ENCODE results near the gene IDI2. TPM values are rescaled to one million over a fixed set of nuclear protein-coding genes. Genes with fewer than 3 reads are reported as not detected.

IDI2 gene
- total and polyA plus RNA-seq, 2 donors (not counting 1 experiment from before 2014, with no cell fraction given): not detected

DNA sequence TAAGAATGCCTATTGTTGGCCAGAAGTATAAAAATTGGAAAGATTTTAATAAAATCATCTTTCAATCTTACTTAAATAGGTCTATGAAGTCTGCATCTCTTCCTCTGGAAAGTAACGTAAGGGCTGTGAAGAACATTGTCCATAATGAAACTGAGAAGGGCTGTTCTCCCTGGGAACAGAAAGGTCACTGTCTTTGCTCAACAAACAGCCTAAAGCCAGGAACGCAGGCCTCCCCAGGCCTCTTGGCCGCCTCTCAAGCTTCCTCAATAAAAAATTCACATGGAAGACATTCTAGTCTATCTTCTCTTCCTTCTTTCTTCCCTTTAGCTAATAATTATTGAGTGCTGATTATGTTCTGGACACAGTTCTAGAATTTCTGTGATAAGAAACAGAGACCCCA, 9.1 kb upstream of the IDI2 start:
- no peak for TF ChIP-seq EZH2 (IDR thresholded peaks at IDR 0.05; ENCODE audit: low read length, missing control alignments)
- TF ChIP-seq, protein P1, sequence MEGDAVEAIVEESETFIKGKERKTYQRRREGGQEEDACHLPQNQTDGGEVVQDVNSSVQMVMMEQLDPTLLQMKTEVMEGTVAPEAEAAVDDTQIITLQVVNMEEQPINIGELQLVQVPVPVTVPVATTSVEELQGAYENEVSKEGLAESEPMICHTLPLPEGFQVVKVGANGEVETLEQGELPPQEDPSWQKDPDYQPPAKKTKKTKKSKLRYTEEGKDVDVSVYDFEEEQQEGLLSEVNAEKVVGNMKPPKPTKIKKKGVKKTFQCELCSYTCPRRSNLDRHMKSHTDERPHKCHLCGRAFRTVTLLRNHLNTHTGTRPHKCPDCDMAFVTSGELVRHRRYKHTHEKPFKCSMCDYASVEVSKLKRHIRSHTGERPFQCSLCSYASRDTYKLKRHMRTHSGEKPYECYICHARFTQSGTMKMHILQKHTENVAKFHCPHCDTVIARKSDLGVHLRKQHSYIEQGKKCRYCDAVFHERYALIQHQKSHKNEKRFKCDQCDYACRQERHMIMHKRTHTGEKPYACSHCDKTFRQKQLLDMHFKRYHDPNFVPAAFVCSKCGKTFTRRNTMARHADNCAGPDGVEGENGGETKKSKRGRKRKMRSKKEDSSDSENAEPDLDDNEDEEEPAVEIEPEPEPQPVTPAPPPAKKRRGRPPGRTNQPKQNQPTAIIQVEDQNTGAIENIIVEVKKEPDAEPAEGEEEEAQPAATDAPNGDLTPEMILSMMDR (conservative IDR thresholded peaks at IDR 0.05 in 1 of 2, IDR thresholded peaks at IDR 0.05 in 1 of 2; ENCODE audit: low read depth in 1 of 2, low read length in 2 of 2): no peak
- Histone ChIP-seq H3K36me3 (ENCODE audit: control insufficient read depth, insufficient read depth, low read length) (no peaks in the 10 kb centered on the region), H4K20me1 (ENCODE audit: control insufficient read depth, extremely low read depth, insufficient read depth, low read length) (no peaks in the 10 kb centered on the region), H3K4me1 (ENCODE audit: control insufficient read depth, extremely low read depth, insufficient read depth, low read length) (no peaks in the 10 kb centered on the region), H3K4me2 (ENCODE audit: extremely low read depth, insufficient read depth, low read length) (no peak overlapping the region), H3K27me3 (ENCODE audit: control insufficient read depth, insufficient read depth, low read length) (no peaks in the 10 kb centered on the region), H3K9me3 (ENCODE audit: control insufficient read depth, insufficient read depth, low read depth, low read length) (no peaks in the 10 kb centered on the region), H3K27ac (ENCODE audit: insufficient read depth, low read length) (no peak overlapping the region), H3K9ac (ENCODE audit: insufficient read depth, low read length) (no peak overlapping the region), H2AFZ (ENCODE audit: low read length) (no peak overlapping the region), H3K4me3 (replicated peaks in 1 of 4; ENCODE audit: control extremely low read depth in 1 of 4, insufficient read depth in 1 of 4, low read depth in 3 of 4, low read length in 4 of 4) (no peak overlapping the region), H3K79me2 (ENCODE audit: control insufficient read depth, insufficient read depth, low read length) (no peaks in the 10 kb centered on the region)
- no peak for DNase-seq (ENCODE audit: low read depth in 2 of 2)

DNA sequence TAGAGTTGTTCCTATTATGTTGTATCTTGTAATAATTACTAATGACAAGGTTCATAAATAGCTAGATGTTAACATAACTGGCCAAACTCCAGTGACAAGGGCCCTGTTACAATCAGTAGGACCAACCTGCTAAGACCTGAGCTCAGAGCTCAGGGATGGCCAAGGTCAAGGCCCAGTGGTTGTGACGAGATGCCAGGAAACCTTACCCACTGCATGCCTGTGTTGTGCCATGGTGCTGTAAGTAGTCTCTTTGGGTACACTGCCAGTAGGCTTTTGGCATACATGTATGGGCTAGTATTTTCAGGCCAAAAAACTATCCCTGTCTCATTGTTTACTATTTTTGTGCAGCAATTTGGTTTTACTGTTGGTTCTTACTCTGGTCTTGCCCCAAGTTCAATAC, 7.9 kb upstream of the IDI2 start:
- Histone ChIP-seq H3K4me2 (ENCODE audit: extremely low read depth, insufficient read depth, low read length) (no peak overlapping the region), H3K4me3 (replicated peaks in 1 of 4; ENCODE audit: control extremely low read depth in 1 of 4, insufficient read depth in 1 of 4, low read depth in 3 of 4, low read length in 4 of 4) (no peak overlapping the region), H3K9me3 (ENCODE audit: control insufficient read depth, insufficient read depth, low read depth, low read length) (no peaks in the 10 kb centered on the region), H3K27me3 (ENCODE audit: control insufficient read depth, insufficient read depth, low read length) (no peaks in the 10 kb centered on the region), H3K4me1 (ENCODE audit: control insufficient read depth, extremely low read depth, insufficient read depth, low read length) (no peaks in the 10 kb centered on the region), H2AFZ (ENCODE audit: low read length) (no peak overlapping the region), H3K36me3 (ENCODE audit: control insufficient read depth, insufficient read depth, low read length) (no peaks in the 10 kb centered on the region), H4K20me1 (ENCODE audit: control insufficient read depth, extremely low read depth, insufficient read depth, low read length) (no peaks in the 10 kb centered on the region), H3K79me2 (ENCODE audit: control insufficient read depth, insufficient read depth, low read length) (no peaks in the 10 kb centered on the region), H3K9ac (ENCODE audit: insufficient read depth, low read length) (no peak overlapping the region), H3K27ac (ENCODE audit: insufficient read depth, low read length) (no peak overlapping the region)
- no peak for DNase-seq (ENCODE audit: low read depth in 2 of 2)
- TF ChIP-seq, protein P1 (conservative IDR thresholded peaks at IDR 0.05 in 1 of 2, IDR thresholded peaks at IDR 0.05 in 1 of 2; ENCODE audit: low read depth in 1 of 2, low read length in 2 of 2): no peak
- no peak for TF ChIP-seq EZH2 (IDR thresholded peaks at IDR 0.05; ENCODE audit: low read length, missing control alignments)

DNA sequence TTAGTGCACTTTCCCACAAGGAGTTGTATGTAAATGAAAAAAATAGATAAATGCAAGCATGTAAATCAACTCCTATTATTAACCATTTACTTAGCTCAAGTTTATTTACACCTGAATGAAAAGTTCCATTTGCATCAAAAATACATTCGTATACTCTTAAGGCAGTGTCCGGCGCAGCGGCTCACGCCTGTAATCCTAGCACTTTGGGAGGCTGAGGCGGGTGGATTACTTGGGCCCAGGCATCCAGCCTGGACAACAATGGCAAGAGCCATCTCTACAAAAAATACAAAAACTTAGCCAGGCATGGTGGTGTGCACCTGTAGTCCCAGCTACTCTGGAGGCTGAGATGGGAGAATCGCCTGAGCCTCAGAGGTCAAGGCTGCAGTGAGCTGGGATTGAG, 4.2 kb upstream of the IDI2 start:
- Histone ChIP-seq H3K9me3 (ENCODE audit: control insufficient read depth, insufficient read depth, low read depth, low read length) (no peaks in the 10 kb centered on the region), H4K20me1 (ENCODE audit: control insufficient read depth, extremely low read depth, insufficient read depth, low read length) (no peaks in the 10 kb centered on the region), H3K79me2 (ENCODE audit: control insufficient read depth, insufficient read depth, low read length) (no peaks in the 10 kb centered on the region), H3K9ac (ENCODE audit: insufficient read depth, low read length) (no peak overlapping the region), H3K27ac (ENCODE audit: insufficient read depth, low read length) (no peak overlapping the region), H3K4me2 (ENCODE audit: extremely low read depth, insufficient read depth, low read length) (no peak overlapping the region), H3K27me3 (ENCODE audit: control insufficient read depth, insufficient read depth, low read length) (no peaks in the 10 kb centered on the region), H3K36me3 (ENCODE audit: control insufficient read depth, insufficient read depth, low read length) (peaks cover 1% of the 10 kb centered on the region), H3K4me1 (ENCODE audit: control insufficient read depth, extremely low read depth, insufficient read depth, low read length) (no peaks in the 10 kb centered on the region), H3K4me3 (replicated peaks in 1 of 4; ENCODE audit: control extremely low read depth in 1 of 4, insufficient read depth in 1 of 4, low read depth in 3 of 4, low read length in 4 of 4) (no peak overlapping the region), H2AFZ (ENCODE audit: low read length) (no peak overlapping the region)
- no peak for TF ChIP-seq EZH2 (IDR thresholded peaks at IDR 0.05; ENCODE audit: low read length, missing control alignments)
- TF ChIP-seq, protein P1 (conservative IDR thresholded peaks at IDR 0.05 in 1 of 2, IDR thresholded peaks at IDR 0.05 in 1 of 2; ENCODE audit: low read depth in 1 of 2, low read length in 2 of 2): no peak
- no peak for DNase-seq (ENCODE audit: low read depth in 2 of 2)
